ENCODE results near the gene HSF5.

The HSF5 gene

GRCh38 chr17:58388302-58389190, 99.7 kb downstream of the HSF5 start:
- DNase-seq (ENCODE audit: low spot score) (no peak), FAIRE-seq (peak; percentile 83)

- FAIRE-seq (peak; percentile 61), DNase-seq (ENCODE audit: low spot score) (peak; percentile 32)
These were observed 100.4 kb downstream of the HSF5 start for GRCh38 chr17:58387834-58388233.

- no peak for DNase-seq (ENCODE audit: low spot score)
- FAIRE-seq: no peak
These were observed 101.5 kb downstream of the HSF5 start for GRCh38 chr17:58386708-58387107.

- DNase-seq (ENCODE audit: low spot score): no peak
- no peak for FAIRE-seq
These were observed 102.8 kb downstream of the HSF5 start for GRCh38 chr17:58385359-58385899.

GRCh38 chr17:58384897-58385296, 103.3 kb downstream of the HSF5 start:
- no peak for DNase-seq (ENCODE audit: low spot score)
- no peak for FAIRE-seq

GRCh38 chr17:58383892-58384462, 104.2 kb downstream of the HSF5 start:
- no peak for FAIRE-seq
- no peak for DNase-seq (ENCODE audit: low spot score)

GRCh38 chr17:58382872-58383242, 105.4 kb downstream of the HSF5 start:
- FAIRE-seq: no peak

GRCh38 chr17:58382108-58382871, 105.9 kb downstream of the HSF5 start:
- DNase-seq (ENCODE audit: low spot score): no peak
- FAIRE-seq: peak; percentile 91

More at GRCh38 chr17:58382872-58383242, 105.4 kb downstream of the HSF5 start:
- no peak for DNase-seq (ENCODE audit: low spot score)

GRCh38 chr17:58381124-58382035, 106.8 kb downstream of the HSF5 start:
- FAIRE-seq (no peak), DNase-seq (ENCODE audit: low spot score) (no peak)

GRCh38 chr17:58380207-58381123, 107.7 kb downstream of the HSF5 start:
- FAIRE-seq (peak; percentile 92), DNase-seq (ENCODE audit: low spot score) (no peak)

GRCh38 chr17:58379511-58379824, 108.7 kb downstream of the HSF5 start:
- no peak for DNase-seq (ENCODE audit: low spot score)

GRCh38 chr17:58378733-58379510, 109.3 kb downstream of the HSF5 start:
- no peak for DNase-seq (ENCODE audit: low spot score)
- peak; percentile 5 for FAIRE-seq

More at GRCh38 chr17:58379511-58379824, 108.7 kb downstream of the HSF5 start:
- FAIRE-seq: no peak

GRCh38 chr17:58377661-58378060, 110.5 kb downstream of the HSF5 start:
- DNase-seq (ENCODE audit: low spot score) (no peak), FAIRE-seq (peak; percentile 87)

- DNase-seq (ENCODE audit: low spot score): no peak
- no peak for FAIRE-seq
These were observed 111.1 kb downstream of the HSF5 start for GRCh38 chr17:58377093-58377601.

- DNase-seq (ENCODE audit: low spot score) (no peak), FAIRE-seq (peak; percentile 69)
These were observed 111.7 kb downstream of the HSF5 start for GRCh38 chr17:58376472-58377000.

GRCh38 chr17:58375811-58376210, 112.4 kb downstream of the HSF5 start:
- no peak for DNase-seq (ENCODE audit: low spot score)
- FAIRE-seq: no peak

- no peak for DNase-seq (ENCODE audit: low spot score)
- no peak for FAIRE-seq
These were observed 113.0 kb downstream of the HSF5 start for GRCh38 chr17:58375256-58375655.

- no peak for FAIRE-seq
These were observed 114.3 kb downstream of the HSF5 start for GRCh38 chr17:58373923-58374322.

More at GRCh38 chr17:58373923-58374322, 114.3 kb downstream of the HSF5 start:
- no peak for DNase-seq (ENCODE audit: low spot score)
